ENCODE results near the gene OSGEP.

- TF ChIP-seq CTCF (IDR thresholded peaks at IDR 0.05) (no peak), POLR2AphosphoS5 (IDR thresholded peaks at IDR 0.05) (no peak), EP300 (IDR thresholded peaks at IDR 0.05) (no peak)
Measured at GRCh38 chr14:20428802-20429201, 25.8 kb downstream of the OSGEP start.

All from stomach (tissue), 4 donors.